H1 (cell line): Measurements from ENCODE around the gene PRX. TPM values are rescaled to one million over a fixed set of nuclear protein-coding genes. Genes with fewer than 3 reads are reported as not detected.

Source experiments
- CTCF ChIA-PET: fragments of 300-600 bp; sonication (Branson Sonifier 250); formaldehyde crosslinking; loops from one replicate; lab custom pipeline; 2021; ENCODE audit not compliant: partially characterized antibody; lab: Charles Lee
- POLR2A ChIA-PET: fragments of 300-600 bp; sonication (Branson Sonifier 250); formaldehyde crosslinking; loops from one replicate; lab custom pipeline; 2021; ENCODE audit warnings: inconsistent platforms; ENCODE audit not compliant: partially characterized antibody; lab: Charles Lee
- DNase-seq, 2 experiments: peaks; one replicate each; pipeline versions ENCODE4 v3.0.0 to v3.0.0-alpha.2; 2010 to 2022; ENCODE audit warnings: low spot score in 2 of 2, low read depth in 1 of 2, mixed read lengths in 1 of 2
- FAIRE-seq: peaks from 2 replicates; lab custom pipeline; 2011; peaks lifted over from hg19 to GRCh38; lab: Jason Lieb, UNC
- H2AFZ ChIP-seq: 2 replicates; pipeline ENCODE4 v1.8.1; 2012; ENCODE audit warnings: low read length, inconsistent platforms
- H2AK5ac ChIP-seq: 2 replicates; pipeline ENCODE4 v1.6.1; 2013; ENCODE audit warnings: low read depth, low read length
- H2BK120ac ChIP-seq: replicated peaks from 2 replicates; pipeline ENCODE3; 2013; ENCODE audit warnings: low read depth, low read length, inconsistent platforms
- H2BK12ac ChIP-seq: 2 replicates; pipeline ENCODE4 v1.6.1; 2013; ENCODE audit warnings: low read depth, low read length
- H2BK15ac ChIP-seq: 2 replicates; pipeline ENCODE4 v1.6.1; 2013; ENCODE audit warnings: low read length
- H2BK20ac ChIP-seq: 2 replicates; pipeline ENCODE4 v1.6.1; 2013; ENCODE audit warnings: low read length
- H2BK5ac ChIP-seq: 2 replicates; pipeline ENCODE4 v1.6.1; 2013; ENCODE audit warnings: low read depth, low read length
- H3K14ac ChIP-seq: 2 replicates; pipeline ENCODE4 v1.6.1; 2013; ENCODE audit warnings: inconsistent platforms; ENCODE audit not compliant: insufficient read length
- H3K18ac ChIP-seq: 2 replicates; pipeline ENCODE4 v1.6.1; 2013; ENCODE audit warnings: low read length; ENCODE audit errors: extremely low read depth
- H3K23ac ChIP-seq: 2 replicates; pipeline ENCODE4 v1.6.1; 2013; ENCODE audit warnings: inconsistent platforms; ENCODE audit not compliant: insufficient read length
- H3K23me2 ChIP-seq: 2 replicates; pipeline ENCODE4 v1.6.1; 2013; ENCODE audit warnings: low read depth, low read length
- H3K27ac ChIP-seq: 2 replicates; pipeline ENCODE4 v1.6.1; 2011; ENCODE audit warnings: low read depth, low read length, inconsistent platforms
- H3K27me3 ChIP-seq, 4 experiments: replicated peaks in 1 of 4; 1 replicate in 1 of 4; 2 replicates in 3 of 4; pipeline versions ENCODE4 v1.6.1 to v1.8.1; 2011 to 2013; ENCODE audit warnings: low read length in 3 of 4, mild to moderate bottlenecking in 3 of 4, inconsistent platforms in 2 of 4, mixed read lengths in 2 of 4, moderate library complexity in 1 of 4; ENCODE audit not compliant: control insufficient read depth in 3 of 4, insufficient read depth in 3 of 4; ENCODE audit errors: extremely low read depth in 1 of 4
- H3K36me3 ChIP-seq, 4 experiments: 2 replicates each; pipeline versions ENCODE4 v1.6.1 to v1.8.1; 2011 to 2013; ENCODE audit warnings: mild to moderate bottlenecking in 4 of 4, low read length in 3 of 4, moderate library complexity in 2 of 4, control low read depth in 1 of 4, inconsistent platforms in 1 of 4; ENCODE audit not compliant: insufficient read depth in 4 of 4, control insufficient read depth in 2 of 4
- H3K4ac ChIP-seq: replicated peaks from 2 replicates; pipeline ENCODE3; 2013; ENCODE audit warnings: low read length, low read depth, mixed read lengths, inconsistent platforms; ENCODE audit not compliant: insufficient read length
- H3K4me1 ChIP-seq, 4 experiments: replicated peaks in 1 of 4; 1 replicate in 1 of 4; 2 replicates in 3 of 4; pipeline versions ENCODE4 v1.6.1 to v1.8.1; 2011 to 2013; ENCODE audit warnings: low read length in 3 of 4, inconsistent platforms in 2 of 4, mixed read lengths in 1 of 4; ENCODE audit not compliant: insufficient read depth in 4 of 4, control insufficient read depth in 3 of 4
- H3K4me2 ChIP-seq, 2 experiments: 2 replicates each; pipeline versions ENCODE4 v1.6.1 to v1.8.1; 2011 to 2013; ENCODE audit warnings: low read depth in 2 of 2, low read length in 2 of 2, control low read depth in 1 of 2, inconsistent platforms in 1 of 2, mild to moderate bottlenecking in 1 of 2; ENCODE audit not compliant: insufficient read depth in 1 of 2
- H3K4me3 ChIP-seq, 4 experiments: fragments of 200-600, 300-600 bp in 1 of 4; sonication (generic), shearing (Covaris generic), sonication (Bioruptor Twin) in 1 of 4; 2 replicates each; pipeline versions ENCODE4 v1.5.1 to v1.8.1; 2011 to 2016; ENCODE audit warnings: low read length in 4 of 4, low read depth in 3 of 4, control low read depth in 2 of 4, inconsistent platforms in 2 of 4, mild to moderate bottlenecking in 2 of 4, mixed read lengths in 1 of 4, moderate library complexity in 1 of 4; ENCODE audit not compliant: insufficient read depth in 2 of 4; ENCODE audit errors: extremely low read depth in 1 of 4
- H3K56ac ChIP-seq: replicated peaks from 2 replicates; pipeline ENCODE3; 2013; ENCODE audit warnings: low read depth, mild to moderate bottlenecking, mixed read lengths, low read length, inconsistent platforms; ENCODE audit not compliant: insufficient read length
- H3K79me1 ChIP-seq: 2 replicates; pipeline ENCODE4 v1.6.1; 2013; ENCODE audit warnings: low read depth, low read length, control low read depth
- H3K79me2 ChIP-seq, 2 experiments: 2 replicates each; pipeline versions ENCODE4 v1.6.1 to v1.8.1; 2012 to 2013; ENCODE audit warnings: low read length in 2 of 2, mild to moderate bottlenecking in 2 of 2, inconsistent platforms in 1 of 2; ENCODE audit not compliant: insufficient read depth in 2 of 2, control insufficient read depth in 1 of 2
- H3K9ac ChIP-seq, 4 experiments: replicated peaks in 1 of 4; 1 replicate in 1 of 4; 2 replicates in 3 of 4; pipeline versions ENCODE4 v1.6.1 to v1.8.1; 2011 to 2013; ENCODE audit warnings: low read depth in 3 of 4, low read length in 3 of 4, control low read depth in 2 of 4, mild to moderate bottlenecking in 2 of 4, moderate library complexity in 2 of 4, inconsistent platforms in 1 of 4; ENCODE audit errors: extremely low read depth in 1 of 4
- H3K9me3 ChIP-seq, 2 experiments: 2 replicates each; pipeline versions ENCODE4 v1.6.1 to v1.8.1; 2012 to 2013; ENCODE audit warnings: mild to moderate bottlenecking in 2 of 2, moderate library complexity in 2 of 2, control low read depth in 1 of 2, inconsistent platforms in 1 of 2, low read depth in 1 of 2, low read length in 1 of 2, mixed read lengths in 1 of 2; ENCODE audit not compliant: insufficient read depth in 2 of 2
- H4K20me1 ChIP-seq, 2 experiments: replicated peaks in 1 of 2; 2 replicates each; pipeline versions ENCODE3 to v1.8.1; 2011 to 2013; ENCODE audit warnings: inconsistent platforms in 2 of 2, low read length in 2 of 2, mild to moderate bottlenecking in 1 of 2; ENCODE audit not compliant: insufficient read depth in 2 of 2, control insufficient read depth in 1 of 2
- H4K5ac ChIP-seq: 2 replicates; pipeline ENCODE4 v1.6.1; 2013; ENCODE audit warnings: low read length, low read depth, mixed read lengths, inconsistent platforms; ENCODE audit not compliant: insufficient read length
- H4K8ac ChIP-seq: 2 replicates; pipeline ENCODE4 v1.8.0; 2013; ENCODE audit warnings: mild to moderate bottlenecking, moderate library complexity, low read length, inconsistent platforms; ENCODE audit not compliant: insufficient read depth; ENCODE audit errors: extremely low read depth
- H4K91ac ChIP-seq: replicated peaks from 2 replicates; pipeline ENCODE3; 2013; ENCODE audit warnings: low read length, mixed read lengths, inconsistent platforms; ENCODE audit not compliant: insufficient read length
- WGBS, 2 experiments: shearing (Covaris generic) in 1 of 2; methylation state at CpG; one replicate each; pipeline versions ENCODE4 v1.1.6 to v1.1.7; 2013 to 2015; ENCODE audit warnings: low lambda C conversion rate in 2 of 2, mixed read lengths in 2 of 2, inconsistent platforms in 1 of 2, low coverage in 1 of 2, missing lambda C conversion rate in 1 of 2; ENCODE audit not compliant: insufficient replicate concordance in 2 of 2, insufficient coverage in 1 of 2, insufficient read length in 1 of 2; ENCODE audit errors: extremely low coverage in 1 of 2, missing lambda C conversion rate in 1 of 2; 5-methylcytosine and 5-hydroxymethylcytosine counted together
- polyA plus RNA-seq, 7 experiments: library from polyadenylated mRNA; depleted of rRNA in 3 of 7; stranded (reverse) in 5 of 7; unstranded in 2 of 7; fragments of >200 nt in 5 of 7; fragments of 200-250 nt in 2 of 7; gene quantifications; 1 replicate in 5 of 7; 2 replicates in 1 of 7; 4 replicates in 1 of 7; pipeline versions ENCODE4 v1.2.1 to v1.2.3, GENCODE V29; 2011 to 2013; ENCODE audit warnings: missing spikeins in 2 of 7, mixed read lengths in 2 of 7
- total RNA-seq: library from RNA; stranded (reverse); fragmentation: NEBNext Ultra II Directional; extraction: Animal tissue kit (Norgen Biotek cat#: 25700); gene quantifications from 2 replicates; pipeline ENCODE4 v1.2.1, GENCODE V29; 2021

Gene PRX
- total and polyA plus RNA-seq, 2 of the 8 experiments (the other 6 are each of a cell fraction or from before 2014, with no cell fraction given): 2.8 to 5.8 TPM

- Histone ChIP-seq H3K27ac (no peak overlapping the region), H2BK20ac (0 out of 2 replicates have a peak overlapping the region, but pooled peaks have one; percentile 61), H3K23me2 (no peaks in the 10 kb centered on the region), H2BK15ac (peak overlapping the region; percentile 88; the same call in 1 of the 2 replicates), H3K27me3 (no peaks in the 10 kb centered on the region), H2AFZ (no peak overlapping the region), H3K79me1 (no peaks in the 10 kb centered on the region), H3K56ac (no peak overlapping the region), H4K5ac (peak overlapping the region; percentile 20), H3K79me2 (no peaks in the 10 kb centered on the region), H2BK5ac (peak overlapping the region; percentile 44; the same call in 1 of the 2 replicates), H4K91ac (peak overlapping the region; percentile 66), H3K36me3 (no peaks in the 10 kb centered on the region), H3K4me1 (peaks cover 7 to 21% (median 13%) of the 10 kb centered on the region in 4 experiments), H4K20me1 (no peaks in the 10 kb centered on the region), H4K8ac (no peak overlapping the region), H2BK120ac (no peak overlapping the region), H3K4me2 (no peak overlapping the region), H2AK5ac (peak overlapping the region; percentile 3; the same call in 1 of the 2 replicates), H3K9me3 (no peaks in the 10 kb centered on the region), H3K14ac (no peak overlapping the region), H3K4ac (peak overlapping the region; percentile 59), H2BK12ac (peak overlapping the region; percentile 77; the same call in 1 of the 2 replicates), H3K4me3 (no peak overlapping the region), H3K18ac (peak overlapping the region; percentile 71), H3K23ac (no peak overlapping the region), H3K9ac (peak overlapping the region in 1 of 4 experiments; percentile 9; a peak in 1 of 7 replicates)
- CTCF ChIA-PET: interaction anchor here (0.7 to 5.1 kb wide), 6 partner anchors 8 to 119 kb away, joined by 3 to 41 read pairs (median 3); no protein-coding TSS in a partner anchor
- POLR2A ChIA-PET: interaction anchor here (1.0 to 6.4 kb wide), 10 partner anchors 7 to 45 kb away, joined by 3 to 27 read pairs (median 4); partner anchors contain the start of genes SERTAD1 and SERTAD3
- FAIRE-seq (no peak), DNase-seq (no peak)
- 85% methylated on average over 16 of the region's 16 CpGs; no CpG with 5 or more reads in 1 of the 2 experiments for WGBS, 2 experiments
Measured at GRCh38 chr19:40411125-40411842, 1.9 kb downstream of the PRX start.
